ENCODE data around the gene CD101. TPM values are rescaled to one million over a fixed set of nuclear protein-coding genes. Genes with fewer than 3 reads are reported as not detected.

Gene CD101
- total RNA-seq, 1 donor from 2014 or later: 0.11 TPM

Other genes starting within 250 kb of the CD101 start
- gene CD2, start 247.3 kb upstream of the CD101 start, total RNA-seq: not detected in 2 replicates
- gene PTGFRN, start 91.8 kb upstream of the CD101 start, total RNA-seq: 48.1 and 61.1 TPM in 2 replicates
- gene TTF2, start 58.6 kb downstream of the CD101 start, total RNA-seq: 11.6 and 11.8 TPM in 2 replicates
- gene TRIM45, start 120.0 kb downstream of the CD101 start, total RNA-seq: 14.4 and 17.1 TPM in 2 replicates
- gene VTCN1, start 209.2 kb downstream of the CD101 start, total RNA-seq: not detected in 2 replicates

Measured in myocyte (in vitro differentiated cells).